GM19240 (cell line): ENCODE measurements around the gene CFAP69.
"Not testable (repeated sequence)": the region's sequence is repeated elsewhere in the genome, so short reads cannot be mapped to it uniquely, and the experiment has no call there.

Source experiments
- DNase-seq: peaks from one replicate; pipeline ENCODE4 v3.0.0; 2011; ENCODE audit warnings: low spot score; ENCODE audit not compliant: insufficient read length

Gene CFAP69

GRCh38 chr7:90230834-90231233, 14.1 kb upstream of the CFAP69 start:
- no peak for DNase-seq

- no peak for DNase-seq
Observed at GRCh38 chr7:90231304-90231703, 13.7 kb upstream of the CFAP69 start.

- DNase-seq: no peak
Observed at GRCh38 chr7:90232430-90232829, 12.5 kb upstream of the CFAP69 start.

GRCh38 chr7:90233569-90233968, 11.4 kb upstream of the CFAP69 start:
- DNase-seq: no peak

GRCh38 chr7:90236721-90237289, 8.2 kb upstream of the CFAP69 start:
- DNase-seq: no peak

GRCh38 chr7:90238022-90238421, 7.0 kb upstream of the CFAP69 start:
- DNase-seq: no peak

GRCh38 chr7:90238583-90238982, 6.4 kb upstream of the CFAP69 start:
- DNase-seq: no peak

GRCh38 chr7:90239050-90239449, 5.9 kb upstream of the CFAP69 start:
- no peak for DNase-seq

- DNase-seq: no peak
Observed at GRCh38 chr7:90239625-90240228, 5.2 kb upstream of the CFAP69 start.

GRCh38 chr7:90242369-90243168, 2.4 kb upstream of the CFAP69 start:
- no peak for DNase-seq

- no peak for DNase-seq
Observed at GRCh38 chr7:90243556-90243955, 1.4 kb upstream of the CFAP69 start.

- no peak for DNase-seq
Observed at GRCh38 chr7:90244565-90244908, 437 bp upstream of the CFAP69 start.

GRCh38 chr7:90246171-90246570, 1.2 kb downstream of the CFAP69 start:
- DNase-seq: no peak

GRCh38 chr7:90248706-90249105, 3.7 kb downstream of the CFAP69 start:
- no peak for DNase-seq

GRCh38 chr7:90250601-90251303, 5.8 kb downstream of the CFAP69 start:
- no peak for DNase-seq

GRCh38 chr7:90251304-90251635, 6.3 kb downstream of the CFAP69 start:
- no peak for DNase-seq

GRCh38 chr7:90256011-90256410, 11.0 kb downstream of the CFAP69 start:
- DNase-seq: not testable (repeated sequence)

GRCh38 chr7:90256778-90257177, 11.8 kb downstream of the CFAP69 start:
- DNase-seq: no peak

- no peak for DNase-seq
Observed at GRCh38 chr7:90261441-90261840, 16.5 kb downstream of the CFAP69 start.

GRCh38 chr7:90262438-90262837, 17.5 kb downstream of the CFAP69 start:
- no peak for DNase-seq

GRCh38 chr7:90266808-90267207, 21.8 kb downstream of the CFAP69 start:
- no peak for DNase-seq

- no peak for DNase-seq
Observed at GRCh38 chr7:90267263-90267858, 22.4 kb downstream of the CFAP69 start.
